GM19043 (cell line): ENCODE data around the gene ATL1.
"Not testable (repeated sequence)": the region's sequence is repeated elsewhere in the genome, so short reads cannot be mapped to it uniquely, and the experiment has no call there.

Experiments used
- ATAC-seq: cut with Tn5 transposase; IDR thresholded peaks from one replicate; pipeline ENCODE4 v1.9.1; 2021; ENCODE audit warnings: low read depth; ENCODE audit not compliant: unreplicated experiment

Gene ATL1

GRCh38 chr14:50635141-50635540 is 75.2 kb downstream of the ATL1 start:
- ATAC-seq: no peak

GRCh38 chr14:50647282-50647681 is 87.3 kb downstream of the ATL1 start:
- ATAC-seq: peak; percentile 87

GRCh38 chr14:50647753-50648152 is 87.8 kb downstream of the ATL1 start:
- ATAC-seq: no peak

- ATAC-seq: no peak
Observed at GRCh38 chr14:50649691-50650090, 89.7 kb downstream of the ATL1 start.

- no peak for ATAC-seq
Observed at GRCh38 chr14:50656776-50657175, 96.8 kb downstream of the ATL1 start.

GRCh38 chr14:50657753-50658152 is 97.8 kb downstream of the ATL1 start:
- ATAC-seq: no peak

GRCh38 chr14:50658203-50658602 is 98.3 kb downstream of the ATL1 start:
- no peak for ATAC-seq

- no peak for ATAC-seq
Observed at GRCh38 chr14:50659327-50659974, 99.5 kb downstream of the ATL1 start.

- ATAC-seq: not testable (repeated sequence)
Observed at GRCh38 chr14:50664579-50664978, 104.6 kb downstream of the ATL1 start.

GRCh38 chr14:50665300-50665699 is 105.4 kb downstream of the ATL1 start:
- not testable (repeated sequence) for ATAC-seq

GRCh38 chr14:50666772-50667683 is 107.1 kb downstream of the ATL1 start:
- ATAC-seq: no peak

GRCh38 chr14:50667684-50667995 is 107.7 kb downstream of the ATL1 start:
- peak; percentile 33 for ATAC-seq

- ATAC-seq: peak; percentile 54
Observed at GRCh38 chr14:50667996-50668825, 108.3 kb downstream of the ATL1 start, which contains the start of gene SAV1. Gene SAV1 (minus strand): TSS chr14:50668306. CDS start chr14:50667967, 339 bp downstream.

GRCh38 chr14:50668826-50669143 is 108.8 kb downstream of the ATL1 start:
- no peak for ATAC-seq

GRCh38 chr14:50669441-50669986 is 109.6 kb downstream of the ATL1 start:
- no peak for ATAC-seq

GRCh38 chr14:50670196-50670865 is 110.4 kb downstream of the ATL1 start:
- ATAC-seq: no peak

- no peak for ATAC-seq
Observed at GRCh38 chr14:50670866-50671256, 110.9 kb downstream of the ATL1 start.

GRCh38 chr14:50675597-50675996 is 115.7 kb downstream of the ATL1 start:
- ATAC-seq: no peak

GRCh38 chr14:50676814-50677516 is 117.0 kb downstream of the ATL1 start:
- ATAC-seq: peak; percentile 28
